Smooth muscle cell (in vitro differentiated cells): ENCODE measurements around the gene DRC3. TPM values are rescaled to one million over a fixed set of nuclear protein-coding genes. Genes with fewer than 3 reads are reported as not detected.

Experiments
- DNase-seq: peaks from one replicate; lab custom pipeline; 2025; ENCODE audit not compliant: unreplicated experiment; lab: John Stamatoyannopoulos, UW
- H2AFZ ChIP-seq: fragments of 200-600 bp; sonication (generic); 2 replicates; pipeline ENCODE4 v1.6.0; 2016; ENCODE audit warnings: antibody characterized with exemption, low read depth, mild to moderate bottlenecking
- H3F3A ChIP-seq: fragments of 200-600 bp; sonication (generic); 2 replicates; pipeline ENCODE4 v1.6.0; 2017; ENCODE audit warnings: antibody characterized with exemption, low read depth
- H3K27ac ChIP-seq: fragments of 200-600 bp; sonication (generic); 2 replicates; pipeline ENCODE4 v1.5.1; 2016; ENCODE audit warnings: low read depth, mild to moderate bottlenecking
- H3K27me3 ChIP-seq: fragments of 200-600 bp; sonication (generic); 2 replicates; pipeline ENCODE4 v1.6.1; 2016; ENCODE audit warnings: low read depth, mild to moderate bottlenecking
- H3K36me3 ChIP-seq: fragments of 200-600 bp; sonication (generic); 2 replicates; pipeline ENCODE4 v1.5.1; 2016; ENCODE audit warnings: low read depth
- H3K4me1 ChIP-seq: fragments of 200-600 bp; sonication (generic); 2 replicates; pipeline ENCODE4 v1.5.1; 2016; ENCODE audit warnings: low read depth
- H3K4me2 ChIP-seq: fragments of 200-600 bp; sonication (generic); 2 replicates; pipeline ENCODE4 v1.6.0; 2016; ENCODE audit warnings: mild to moderate bottlenecking
- H3K4me3 ChIP-seq: fragments of 200-600 bp; sonication (generic); 2 replicates; pipeline ENCODE4 v1.5.1; 2016; ENCODE audit warnings: mild to moderate bottlenecking
- H3K79me2 ChIP-seq: fragments of 200-600 bp; sonication (generic); 2 replicates; pipeline ENCODE4 v1.6.0; 2016; ENCODE audit warnings: low read depth, mild to moderate bottlenecking
- H3K9ac ChIP-seq: fragments of 200-600 bp; sonication (generic); 2 replicates; pipeline ENCODE4 v1.6.0; 2016; ENCODE audit warnings: low read depth
- H3K9me3 ChIP-seq: fragments of 200-600 bp; sonication (generic); replicated peaks from 2 replicates; pipeline ENCODE4 v1.5.1; 2016; ENCODE audit warnings: low read depth
- H4K20me1 ChIP-seq: fragments of 200-600 bp; sonication (generic); 2 replicates; pipeline ENCODE4 v1.6.0; 2016; ENCODE audit warnings: low read depth
- WGBS: methylation state at CpG from one replicate; pipeline ENCODE4 v1.1.7; 2016; ENCODE audit warnings: low lambda C conversion rate; 5-methylcytosine and 5-hydroxymethylcytosine counted together
- polyA plus RNA-seq: library from polyadenylated mRNA; unstranded; fragments of >200 nt; fragmentation: Nextera tagmentation; extraction: Ambion mirVana; gene quantifications from 2 replicates; pipeline ENCODE4 v1.2.1, GENCODE V29; 2016
- total RNA-seq: library from RNA; depleted of rRNA; stranded (reverse); fragments of >200 nt; gene quantifications from 2 replicates; pipeline ENCODE4 v1.2.3, GENCODE V29; 2014
- TF ChIP-seq, protein P1 (sequence below): fragments of 200-600 bp; sonication (generic); IDR thresholded peaks from 2 replicates; pipeline ENCODE4 v1.5.1; 2017; ENCODE audit warnings: borderline replicate concordance, mild to moderate bottlenecking, antibody characterized with exemption; ENCODE audit not compliant: insufficient read depth, poor library complexity, severe bottlenecking

DRC3 gene
- total and polyA plus RNA-seq, 2 experiments from 2014 or later, result 0.72 to 0.83 TPM

DNA sequence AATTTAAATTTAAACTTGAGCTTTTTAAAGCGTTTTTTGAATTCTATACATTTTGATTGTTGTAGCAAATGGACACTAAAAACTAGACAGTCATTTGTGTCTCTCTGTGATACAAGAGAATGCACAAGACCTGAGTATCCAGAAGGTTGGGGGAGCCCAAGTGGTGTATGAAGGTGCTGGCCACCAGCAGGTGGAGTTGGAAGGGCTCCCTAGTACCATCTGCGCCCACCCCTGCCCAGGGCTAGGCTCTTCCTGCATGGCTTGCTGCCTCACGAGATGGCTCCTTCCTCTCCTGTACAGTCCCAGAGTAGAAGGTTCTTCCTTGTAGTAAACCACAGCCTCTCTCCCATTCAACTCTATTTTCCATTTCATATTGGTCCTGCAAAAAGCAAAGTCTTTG, 83.6 kb downstream of the DRC3 start:
- H3F3A ChIP-seq, result no peaks in the 10 kb centered on the region
- no peak for DNase-seq
- H3K79me2 ChIP-seq, result no peaks in the 10 kb centered on the region
- no peak overlapping the region for H3K9ac ChIP-seq
- no peak overlapping the region for H3K4me3 ChIP-seq
- WGBS, result 95% methylated on average over 3 of the region's 3 CpGs
- H3K27me3 ChIP-seq, result no peaks in the 10 kb centered on the region
- H4K20me1 ChIP-seq, result no peaks in the 10 kb centered on the region
- no peaks in the 10 kb centered on the region for H3K4me1 ChIP-seq
- H3K36me3 ChIP-seq, result no peaks in the 10 kb centered on the region
- no peaks in the 10 kb centered on the region for H3K9me3 ChIP-seq
- no peak overlapping the region for H3K4me2 ChIP-seq
- H2AFZ ChIP-seq, result no peak overlapping the region
- TF ChIP-seq, protein P1, sequence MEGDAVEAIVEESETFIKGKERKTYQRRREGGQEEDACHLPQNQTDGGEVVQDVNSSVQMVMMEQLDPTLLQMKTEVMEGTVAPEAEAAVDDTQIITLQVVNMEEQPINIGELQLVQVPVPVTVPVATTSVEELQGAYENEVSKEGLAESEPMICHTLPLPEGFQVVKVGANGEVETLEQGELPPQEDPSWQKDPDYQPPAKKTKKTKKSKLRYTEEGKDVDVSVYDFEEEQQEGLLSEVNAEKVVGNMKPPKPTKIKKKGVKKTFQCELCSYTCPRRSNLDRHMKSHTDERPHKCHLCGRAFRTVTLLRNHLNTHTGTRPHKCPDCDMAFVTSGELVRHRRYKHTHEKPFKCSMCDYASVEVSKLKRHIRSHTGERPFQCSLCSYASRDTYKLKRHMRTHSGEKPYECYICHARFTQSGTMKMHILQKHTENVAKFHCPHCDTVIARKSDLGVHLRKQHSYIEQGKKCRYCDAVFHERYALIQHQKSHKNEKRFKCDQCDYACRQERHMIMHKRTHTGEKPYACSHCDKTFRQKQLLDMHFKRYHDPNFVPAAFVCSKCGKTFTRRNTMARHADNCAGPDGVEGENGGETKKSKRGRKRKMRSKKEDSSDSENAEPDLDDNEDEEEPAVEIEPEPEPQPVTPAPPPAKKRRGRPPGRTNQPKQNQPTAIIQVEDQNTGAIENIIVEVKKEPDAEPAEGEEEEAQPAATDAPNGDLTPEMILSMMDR, result no peak
- H3K27ac ChIP-seq, result no peak overlapping the region

GRCh38 chr17:18059283-18059682, 86.6 kb downstream of the DRC3 start:
- no peak overlapping the region for H3K4me2 ChIP-seq
- no peaks in the 10 kb centered on the region for H3F3A ChIP-seq
- no peak overlapping the region for H3K9ac ChIP-seq
- no peaks in the 10 kb centered on the region for H4K20me1 ChIP-seq
- H3K4me3 ChIP-seq, result no peak overlapping the region
- no peaks in the 10 kb centered on the region for H3K79me2 ChIP-seq
- no peaks in the 10 kb centered on the region for H3K9me3 ChIP-seq
- H3K27me3 ChIP-seq, result no peaks in the 10 kb centered on the region
- H3K36me3 ChIP-seq, result no peaks in the 10 kb centered on the region
- no peak overlapping the region for H3K27ac ChIP-seq
- no peak for DNase-seq
- TF ChIP-seq, protein P1, result no peak
- WGBS, result 97% methylated on average over 5 of the region's 5 CpGs
- no peak overlapping the region for H2AFZ ChIP-seq
- no peaks in the 10 kb centered on the region for H3K4me1 ChIP-seq

- no peaks in the 10 kb centered on the region for H3K9me3 ChIP-seq
- DNase-seq, result no peak
- WGBS, result 100% methylated on average over 2 of the region's 2 CpGs
- H2AFZ ChIP-seq, result no peak overlapping the region
- no peaks in the 10 kb centered on the region for H3K27me3 ChIP-seq
- H3K36me3 ChIP-seq, result no peaks in the 10 kb centered on the region
- no peaks in the 10 kb centered on the region for H4K20me1 ChIP-seq
- H3K27ac ChIP-seq, result no peak overlapping the region
- H3K4me3 ChIP-seq, result no peak overlapping the region
- TF ChIP-seq, protein P1, result no peak
- no peak overlapping the region for H3K9ac ChIP-seq
- H3K79me2 ChIP-seq, result no peaks in the 10 kb centered on the region
- H3K4me1 ChIP-seq, result no peaks in the 10 kb centered on the region
- no peaks in the 10 kb centered on the region for H3F3A ChIP-seq
- H3K4me2 ChIP-seq, result no peak overlapping the region
Observed at GRCh38 chr17:18064053-18064452, 91.4 kb downstream of the DRC3 start.

- Histone ChIP-seq H3K27me3 (no peaks in the 10 kb centered on the region), H3K4me1 (peaks cover under 1% of the 10 kb centered on the region), H3F3A (no peaks in the 10 kb centered on the region), H3K27ac (no peak overlapping the region), H3K4me2 (no peak overlapping the region), H3K4me3 (no peak overlapping the region), H2AFZ (no peak overlapping the region), H3K9me3 (no peaks in the 10 kb centered on the region), H3K79me2 (no peaks in the 10 kb centered on the region), H3K9ac (no peak overlapping the region), H3K36me3 (no peaks in the 10 kb centered on the region), H4K20me1 (no peaks in the 10 kb centered on the region)
- DNase-seq, result no peak
- TF ChIP-seq, protein P1, result no peak
- 97% methylated on average over 11 of the region's 11 CpGs for WGBS
Observed at GRCh38 chr17:18065546-18065945, 92.9 kb downstream of the DRC3 start.

Other genes with a start within 250 kb of the DRC3 start
- gene SREBF1, start 135.9 kb upstream of the DRC3 start, total RNA-seq, result 23.5 and 25.9 TPM in 2 replicates
- gene SREBF1, start 135.9 kb upstream of the DRC3 start, polyA plus RNA-seq, result 45.4 and 53.5 TPM in 2 replicates
- 27.0 and 27.3 TPM in 2 replicates for gene TOM1L2, start 462 bp upstream of the DRC3 start, total RNA-seq
- gene TOM1L2, start 462 bp upstream of the DRC3 start, polyA plus RNA-seq, result 20.3 and 37.9 TPM in 2 replicates
- 9.8 and 32.3 TPM in 2 replicates for gene ATPAF2, start 66.3 kb downstream of the DRC3 start, total RNA-seq
- 31.0 and 51.9 TPM in 2 replicates for gene ATPAF2, start 66.3 kb downstream of the DRC3 start, polyA plus RNA-seq
- 7.7 and 8.4 TPM in 2 replicates for gene GID4, start 66.5 kb downstream of the DRC3 start, total RNA-seq
- 6.1 and 7.5 TPM in 2 replicates for gene GID4, start 66.5 kb downstream of the DRC3 start, polyA plus RNA-seq
- gene DRG2, start 115.1 kb downstream of the DRC3 start, total RNA-seq, result 24.5 and 25.3 TPM in 2 replicates
- gene DRG2, start 115.1 kb downstream of the DRC3 start, polyA plus RNA-seq, result 32.5 and 36.6 TPM in 2 replicates
- 2.0 and 2.3 TPM in 2 replicates for gene MYO15A, start 135.9 kb downstream of the DRC3 start, total RNA-seq
- gene MYO15A, start 135.9 kb downstream of the DRC3 start, polyA plus RNA-seq, result 2.7 and 3.6 TPM in 2 replicates
- gene ALKBH5, start 211.0 kb downstream of the DRC3 start, total RNA-seq, result 93.1 and 97.9 TPM in 2 replicates
- gene ALKBH5, start 211.0 kb downstream of the DRC3 start, polyA plus RNA-seq, result 114 and 119 TPM in 2 replicates